Left renal pelvis (tissue), 4 donors: Measurements from ENCODE around the gene TMEM185B. TPM values are rescaled to one million over a fixed set of nuclear protein-coding genes. Genes with fewer than 3 reads are reported as not detected.
"Not testable (repeated sequence)": the region's sequence is repeated elsewhere in the genome, so short reads cannot be mapped to it uniquely, and the experiment has no call there.

Experiments used
- DNase-seq, 4 donors: peaks; one replicate each; pipeline ENCODE4 v3.0.0-alpha.2; 2013; ENCODE audit warnings: low read depth in 4 of 4, low spot score in 3 of 4
- polyA plus RNA-seq, 4 donors: library from polyadenylated mRNA; unstranded; fragments of 120-200 nt; gene quantifications; one replicate each; pipeline ENCODE4 v1.2.1, GENCODE V29; 2013; ENCODE audit not compliant: insufficient read length in 4 of 4

The TMEM185B gene
- polyA plus RNA-seq, 4 donors: 21.0 to 29.3 (median 24.3) TPM

DNA sequence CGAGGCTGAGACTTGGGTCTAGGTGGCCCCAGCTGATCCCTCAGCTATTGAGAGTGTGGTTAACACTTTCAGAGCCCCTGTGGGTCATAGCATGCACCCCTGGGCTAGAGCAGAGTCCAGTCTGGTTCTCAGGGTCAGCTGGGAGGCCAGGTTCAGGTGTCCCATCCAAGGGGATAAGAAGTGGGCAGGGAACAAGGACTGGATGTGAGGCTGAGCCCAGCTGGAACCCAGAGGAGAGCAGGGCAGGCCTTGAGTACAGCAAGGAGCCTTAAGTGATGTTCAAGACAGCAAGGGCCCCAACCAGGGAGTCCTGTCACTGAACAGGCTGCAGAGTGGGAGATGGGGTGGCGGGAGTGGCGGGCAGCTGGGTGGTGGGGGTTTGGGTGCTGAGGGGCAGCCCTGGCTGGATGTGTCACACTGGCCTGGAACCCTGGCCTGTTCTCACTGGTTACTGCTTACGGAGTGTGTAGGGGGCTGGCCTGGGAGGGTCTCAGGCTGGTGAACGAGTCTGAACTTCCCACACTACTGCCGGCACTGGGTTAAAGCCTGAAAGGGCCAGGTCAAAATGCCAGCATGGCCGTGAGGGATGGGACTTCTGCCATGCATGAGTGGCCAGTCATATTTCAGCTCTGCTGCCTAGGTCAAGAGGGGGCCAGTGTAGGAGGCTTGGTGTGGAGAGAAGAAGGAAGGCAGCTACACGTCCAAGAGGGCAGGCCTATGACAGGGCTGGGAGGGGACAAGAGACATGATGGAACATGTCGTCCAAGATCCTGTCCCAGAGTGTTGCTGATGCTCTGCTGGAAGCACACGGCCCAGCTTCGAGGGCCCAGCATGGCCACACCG is 13.6 kb downstream of the TMEM185B start:
- DNase-seq: no peak

DNA sequence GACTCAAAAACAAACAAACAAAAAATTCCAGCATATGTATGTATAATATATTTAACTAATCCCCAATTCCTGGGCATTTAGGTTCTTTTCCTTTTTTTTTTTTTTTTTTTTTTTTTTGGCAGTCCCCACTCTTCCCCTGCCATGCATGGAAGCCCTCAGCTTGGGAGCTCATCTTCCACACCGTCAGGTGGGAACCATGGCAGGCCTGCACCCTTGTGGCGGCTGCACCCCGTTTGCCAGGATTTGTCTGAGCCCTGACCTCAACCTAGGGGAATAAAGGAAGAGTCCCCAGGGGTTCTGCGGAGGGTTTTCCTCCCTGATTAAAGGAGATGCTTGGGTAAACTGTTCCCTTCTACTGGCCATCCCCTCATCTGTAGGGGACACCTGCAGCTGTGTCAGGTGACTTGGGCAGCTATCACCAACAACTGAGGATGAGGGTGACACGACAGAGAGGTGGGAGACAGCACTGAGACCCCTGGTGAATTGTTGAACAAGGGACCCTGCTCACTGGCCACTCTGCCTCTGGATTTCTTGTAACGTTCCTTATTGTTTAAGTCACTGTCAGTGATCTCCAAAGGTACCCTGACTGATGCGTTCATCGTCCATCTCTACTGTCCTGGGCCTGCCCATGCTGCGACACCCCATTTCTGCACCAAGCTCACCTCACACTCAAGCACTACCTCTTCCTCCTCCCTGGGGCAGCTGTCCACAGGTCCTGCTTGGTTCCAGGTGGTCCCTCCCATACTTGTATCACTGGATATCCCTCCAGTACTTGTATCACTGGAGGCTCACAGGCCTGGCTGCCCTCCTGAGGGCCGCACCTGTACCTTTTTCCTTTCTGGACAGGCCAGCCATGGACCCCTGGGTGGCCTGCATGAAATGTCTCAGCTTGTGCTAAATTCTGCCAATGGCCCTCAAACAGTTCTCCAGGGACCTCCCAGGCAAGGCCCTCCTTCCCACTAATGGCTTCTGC is 14.5 kb downstream of the TMEM185B start:
- DNase-seq: no peak

- DNase-seq: no peak
Observed at GRCh38 chr2:120206022-120206581, 17.1 kb downstream of the TMEM185B start.

DNA sequence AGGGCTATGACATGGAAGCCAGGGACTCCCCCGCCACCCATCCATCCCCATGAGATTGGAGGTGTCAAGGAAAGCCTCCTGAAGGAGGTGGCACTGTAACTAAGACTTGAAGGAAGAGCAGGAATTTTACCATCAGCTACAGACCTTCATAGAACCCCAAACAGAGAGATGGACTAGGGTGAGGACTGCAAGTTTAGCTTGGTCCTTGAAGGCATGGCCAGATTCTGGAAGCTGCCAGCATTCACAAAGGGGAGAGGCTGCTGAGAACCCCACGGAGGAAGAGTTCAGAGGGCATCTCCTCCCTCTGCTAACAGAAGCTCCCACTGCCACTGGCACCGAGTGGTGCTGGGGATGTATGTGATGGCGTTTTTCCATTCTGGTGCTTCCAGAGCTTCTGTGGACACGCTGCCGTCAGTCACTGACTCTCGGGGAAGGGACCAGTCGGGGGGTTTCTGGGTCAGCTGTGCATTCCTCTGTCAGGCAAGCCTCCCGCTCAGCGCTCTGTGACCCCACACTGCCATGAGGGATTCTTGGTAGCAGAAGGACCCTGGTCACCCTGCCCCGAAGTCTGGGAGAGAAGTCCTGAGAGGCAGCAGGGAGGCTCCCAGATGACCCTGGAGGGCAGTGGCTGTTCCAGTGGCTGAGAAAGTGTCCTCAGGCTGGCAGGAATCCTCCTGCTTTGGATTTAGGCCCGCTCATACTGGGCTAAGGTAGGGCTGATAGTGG is 18.1 kb downstream of the TMEM185B start:
- no peak for DNase-seq

DNA sequence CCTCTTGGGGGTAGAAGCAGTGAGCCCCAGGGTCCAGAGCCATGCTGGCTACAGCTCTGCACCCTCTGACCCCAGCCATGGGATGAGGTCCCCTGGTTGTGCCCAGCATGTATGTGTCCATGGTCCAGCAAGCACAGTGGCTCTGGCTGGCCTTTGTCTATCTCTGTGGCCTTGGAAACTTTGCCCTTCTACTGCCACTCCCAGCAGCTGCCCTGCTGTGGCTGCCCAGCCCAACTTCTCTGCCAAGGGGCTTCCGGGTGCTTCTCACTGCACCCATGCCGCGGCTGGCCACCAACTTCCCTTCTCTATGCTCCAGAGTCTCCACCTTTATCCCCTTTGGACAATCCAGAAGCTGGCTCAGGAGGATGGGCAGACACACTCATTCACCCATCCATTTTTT is 18.8 kb downstream of the TMEM185B start:
- DNase-seq: no peak

DNA sequence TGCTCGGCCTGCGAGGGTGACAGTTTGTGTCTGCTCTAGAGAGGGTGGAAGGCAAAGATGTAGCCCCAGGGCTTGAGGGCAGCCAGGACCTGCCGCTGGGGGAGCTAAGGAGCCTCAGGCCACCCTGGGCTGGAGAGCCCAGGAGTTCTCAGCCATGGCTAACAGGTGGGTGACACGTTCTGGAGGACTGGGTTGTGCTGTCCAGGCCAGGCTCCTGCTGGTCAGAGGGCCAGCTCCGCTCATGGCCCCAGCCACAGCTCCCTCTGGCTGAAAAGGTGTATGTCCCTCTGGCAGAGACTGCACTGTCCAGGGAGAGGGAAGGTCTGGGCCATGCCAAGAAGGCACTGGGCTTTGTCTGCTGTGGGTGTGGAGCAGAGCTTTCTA is 19.2 kb downstream of the TMEM185B start:
- no peak for DNase-seq

DNA sequence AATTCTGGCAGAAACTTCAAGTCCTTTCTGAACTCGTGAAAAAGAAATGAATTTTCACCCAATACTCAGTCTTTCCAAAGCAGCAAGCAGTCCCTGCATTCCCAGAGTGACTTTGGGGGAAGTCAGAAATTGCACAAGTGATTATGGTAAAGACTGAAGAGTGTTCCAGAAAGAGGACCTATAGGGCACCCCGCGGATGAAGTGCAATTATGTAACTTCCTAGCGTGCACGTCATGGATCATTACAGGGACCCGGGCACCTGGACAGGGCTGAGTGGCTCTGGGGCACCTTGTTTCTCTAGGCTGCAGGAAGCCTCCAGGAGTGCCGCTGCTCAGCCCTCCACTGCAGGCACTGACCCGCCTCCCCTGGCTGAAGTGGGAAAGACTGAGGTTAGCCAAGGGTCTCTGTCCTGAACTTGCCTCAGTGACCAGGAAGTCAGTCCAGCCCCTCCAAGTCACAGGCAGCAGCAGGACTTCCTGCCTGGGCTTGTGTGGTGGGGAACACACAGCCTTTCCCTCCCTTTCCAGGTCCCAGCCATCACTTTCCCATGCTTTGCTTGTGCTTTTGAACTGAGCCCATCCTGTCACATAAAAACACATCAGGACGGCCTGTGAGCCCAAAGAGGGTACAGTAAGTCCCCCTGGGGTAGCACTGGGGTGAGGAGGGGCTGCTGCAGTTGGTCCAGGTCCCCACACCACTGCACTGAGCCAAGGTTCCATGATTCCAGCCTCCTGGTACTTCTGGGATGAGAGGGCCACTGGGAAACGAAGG is 19.8 kb downstream of the TMEM185B start:
- no peak for DNase-seq

DNA sequence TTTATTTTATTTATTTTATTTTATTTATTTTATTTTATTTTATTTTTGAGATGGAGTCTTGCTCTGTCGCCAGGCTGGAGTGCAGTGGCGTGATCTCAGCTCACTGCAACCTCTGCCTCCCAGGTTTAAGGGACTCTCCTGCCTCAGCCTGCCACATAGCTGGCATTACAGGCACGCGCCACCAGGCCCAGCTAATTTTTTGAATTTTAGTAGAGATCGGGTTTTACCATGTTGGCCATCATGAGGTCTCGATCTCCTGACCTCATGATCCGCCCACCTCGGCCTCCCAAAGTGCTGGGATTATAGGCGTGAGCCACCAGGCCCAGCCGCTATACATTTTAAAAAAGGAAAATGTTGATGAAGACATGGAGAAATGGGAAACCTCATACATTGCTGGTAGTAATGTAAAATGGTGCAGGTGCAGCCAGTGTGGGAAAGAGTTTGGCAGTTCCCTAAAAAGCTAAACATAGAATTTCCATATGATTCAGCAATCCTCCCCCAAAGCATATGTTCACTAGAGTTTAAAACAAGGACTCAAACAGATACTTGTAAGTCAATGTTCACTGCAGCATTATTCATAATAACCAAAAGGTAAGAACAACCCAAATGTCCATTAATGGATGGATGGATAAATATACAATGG is 23.3 kb downstream of the TMEM185B start:
- DNase-seq: not testable (repeated sequence)

- DNase-seq: no peak
Observed at GRCh38 chr2:120195553-120195952, 27.6 kb downstream of the TMEM185B start.

DNA sequence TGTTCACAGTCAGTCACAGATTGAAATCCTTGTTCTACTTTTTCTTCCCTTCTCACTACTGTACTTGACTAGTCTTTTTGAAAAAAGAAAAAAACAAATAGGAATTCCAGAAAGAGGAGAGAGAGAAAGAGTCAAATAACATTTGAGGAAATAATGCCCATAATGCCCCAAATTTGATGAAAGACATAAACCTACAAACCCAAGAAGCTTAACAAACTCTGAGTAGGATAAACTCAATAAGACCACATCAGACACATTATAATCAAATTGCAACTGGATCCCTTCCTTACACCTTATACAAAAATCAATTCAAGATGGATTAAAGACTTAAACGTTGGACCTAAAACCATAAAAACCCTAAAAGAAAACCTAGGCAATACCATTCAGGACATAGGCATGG is 30.9 kb downstream of the TMEM185B start:
- no peak for DNase-seq

DNA sequence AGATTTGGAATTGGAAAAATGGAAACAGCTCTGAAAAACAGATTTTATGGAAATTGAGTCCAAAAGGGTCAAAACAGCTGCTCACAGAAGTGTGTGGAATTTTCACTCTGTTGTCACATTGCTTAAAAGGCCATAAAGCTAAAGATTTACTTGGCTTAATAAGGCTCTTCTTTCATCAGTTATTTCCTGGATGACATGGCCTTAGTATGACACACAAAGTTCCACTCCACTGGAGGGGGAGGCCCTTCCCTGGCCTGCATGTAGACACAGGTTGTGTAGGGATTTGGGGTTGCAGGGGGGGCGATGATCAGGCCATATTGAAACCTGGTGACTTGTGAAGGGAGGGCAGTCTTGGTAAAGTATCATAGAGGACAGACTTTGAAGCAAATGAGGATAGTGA is 34.0 kb downstream of the TMEM185B start:
- DNase-seq: no peak

- DNase-seq: no peak
Observed at GRCh38 chr2:120182019-120182560, 41.1 kb downstream of the TMEM185B start.

- no peak for DNase-seq
Observed at GRCh38 chr2:120180066-120180465, 43.1 kb downstream of the TMEM185B start.

GRCh38 chr2:120179396-120179795 is 43.8 kb downstream of the TMEM185B start:
- DNase-seq: no peak

GRCh38 chr2:120177973-120178372 is 45.2 kb downstream of the TMEM185B start:
- DNase-seq: no peak

DNA sequence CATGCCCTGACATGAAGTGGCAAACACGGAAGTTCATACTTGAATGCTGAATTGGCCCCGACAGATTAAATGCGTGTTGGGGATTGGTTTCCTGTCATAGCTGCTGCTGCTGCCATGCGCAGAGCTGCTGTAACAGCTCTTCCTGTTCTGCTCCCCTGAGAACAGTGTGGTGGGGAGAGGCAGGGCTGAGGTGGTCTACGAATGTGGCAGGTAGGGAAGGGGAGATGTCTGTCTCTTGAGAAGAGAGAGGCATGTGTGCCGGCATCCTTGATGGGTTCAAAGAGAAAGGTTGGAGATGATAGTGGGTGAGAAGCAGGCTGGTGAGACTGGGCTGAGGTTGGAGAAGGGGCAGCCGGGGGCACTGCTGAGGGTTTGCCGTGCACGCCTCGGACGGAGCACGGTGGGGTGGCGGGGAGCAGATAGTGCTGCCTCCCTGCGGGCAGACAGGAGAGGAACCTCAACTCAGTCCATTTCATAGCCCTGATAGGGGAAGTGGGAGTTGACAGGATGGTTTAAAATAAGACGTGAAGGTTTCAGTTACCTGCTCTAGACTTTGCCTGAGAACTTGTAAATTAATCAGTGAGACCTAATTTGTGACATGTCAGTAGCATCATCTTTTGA is 46.1 kb downstream of the TMEM185B start:
- DNase-seq: no peak

GRCh38 chr2:120176526-120176925 is 46.7 kb downstream of the TMEM185B start:
- no peak for DNase-seq

- DNase-seq: peak; percentile 12 to 57 (median 54)
Observed at GRCh38 chr2:120174963-120175581, 48.1 kb downstream of the TMEM185B start.
